HEK293T (cell line): ENCODE results near the gene KRTAP16-1.

Experiments
- BHLHE40 ChIP-seq: fragments of 450-650 bp; IDR thresholded peaks from 2 replicates; pipeline ENCODE4 v1.6.1; 2016; ENCODE audit warnings: mild to moderate bottlenecking, moderate library complexity, borderline replicate concordance
- FOXK2 ChIP-seq: fragments of 450-650 bp; IDR thresholded peaks from 2 replicates; pipeline ENCODE4 v1.6.1; 2016; ENCODE audit warnings: mild to moderate bottlenecking
- HDGF ChIP-seq: fragments of 450-650 bp; IDR thresholded peaks from 2 replicates; pipeline ENCODE4 v1.6.1; 2017; ENCODE audit warnings: antibody characterized with exemption, borderline replicate concordance
- SP1 ChIP-seq: fragments of 450-650 bp; IDR thresholded peaks from 2 replicates; pipeline ENCODE4 v1.6.1; 2017

GRCh38 chr17:41287050-41287449 is 22.1 kb downstream of the KRTAP16-1 start:
- TF ChIP-seq SP1 (no peak), HDGF (no peak), BHLHE40 (no peak), FOXK2 (no peak)
